ENCODE measurements around the gene SLC4A1AP.

DNA sequence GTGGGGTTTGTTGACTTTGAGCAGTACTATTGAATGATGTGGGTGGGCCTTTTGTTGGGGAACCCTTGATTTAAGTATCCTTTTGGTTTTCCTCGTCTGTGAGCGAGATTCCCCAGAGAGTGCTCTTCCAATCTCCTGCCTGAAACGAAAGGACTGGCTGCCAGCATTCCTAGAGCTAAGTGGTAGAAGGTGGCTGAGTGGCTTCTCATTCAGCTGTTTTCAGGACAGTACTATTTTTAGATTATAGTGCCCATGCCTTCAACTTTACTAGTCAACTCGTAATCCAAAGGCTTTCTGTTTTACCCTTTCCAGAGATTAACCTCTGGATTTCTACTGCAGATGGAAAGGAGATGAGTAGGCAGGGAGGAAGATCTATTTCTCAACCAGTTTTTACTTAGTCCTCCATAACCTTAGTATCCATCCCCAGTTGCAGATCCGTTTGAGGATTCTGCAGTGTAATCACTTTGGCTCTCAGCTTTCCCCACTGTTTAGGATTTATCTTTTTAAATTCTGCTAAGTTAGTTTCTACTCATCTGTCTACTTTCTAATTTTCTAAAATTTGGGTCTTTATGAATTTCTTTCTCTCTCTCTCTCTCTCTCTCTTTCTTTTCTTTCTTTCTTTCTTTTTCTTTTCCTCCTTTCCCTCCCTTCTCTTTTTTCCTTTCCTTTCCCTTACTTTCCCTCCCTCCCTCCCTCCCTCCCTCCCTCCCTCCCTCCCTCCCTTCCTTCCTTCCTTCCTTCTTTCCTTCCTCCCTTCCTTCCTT, 9.2 kb downstream of the SLC4A1AP start:
- TF ChIP-seq, protein P1, sequence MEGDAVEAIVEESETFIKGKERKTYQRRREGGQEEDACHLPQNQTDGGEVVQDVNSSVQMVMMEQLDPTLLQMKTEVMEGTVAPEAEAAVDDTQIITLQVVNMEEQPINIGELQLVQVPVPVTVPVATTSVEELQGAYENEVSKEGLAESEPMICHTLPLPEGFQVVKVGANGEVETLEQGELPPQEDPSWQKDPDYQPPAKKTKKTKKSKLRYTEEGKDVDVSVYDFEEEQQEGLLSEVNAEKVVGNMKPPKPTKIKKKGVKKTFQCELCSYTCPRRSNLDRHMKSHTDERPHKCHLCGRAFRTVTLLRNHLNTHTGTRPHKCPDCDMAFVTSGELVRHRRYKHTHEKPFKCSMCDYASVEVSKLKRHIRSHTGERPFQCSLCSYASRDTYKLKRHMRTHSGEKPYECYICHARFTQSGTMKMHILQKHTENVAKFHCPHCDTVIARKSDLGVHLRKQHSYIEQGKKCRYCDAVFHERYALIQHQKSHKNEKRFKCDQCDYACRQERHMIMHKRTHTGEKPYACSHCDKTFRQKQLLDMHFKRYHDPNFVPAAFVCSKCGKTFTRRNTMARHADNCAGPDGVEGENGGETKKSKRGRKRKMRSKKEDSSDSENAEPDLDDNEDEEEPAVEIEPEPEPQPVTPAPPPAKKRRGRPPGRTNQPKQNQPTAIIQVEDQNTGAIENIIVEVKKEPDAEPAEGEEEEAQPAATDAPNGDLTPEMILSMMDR (IDR thresholded peaks at IDR 0.05; ENCODE audit: insufficient read depth, low read length) = no peak
- TF ChIP-seq POLR2AphosphoS5 (IDR thresholded peaks at IDR 0.05; ENCODE audit: low read depth) = no peak
- TF ChIP-seq, protein P2, sequence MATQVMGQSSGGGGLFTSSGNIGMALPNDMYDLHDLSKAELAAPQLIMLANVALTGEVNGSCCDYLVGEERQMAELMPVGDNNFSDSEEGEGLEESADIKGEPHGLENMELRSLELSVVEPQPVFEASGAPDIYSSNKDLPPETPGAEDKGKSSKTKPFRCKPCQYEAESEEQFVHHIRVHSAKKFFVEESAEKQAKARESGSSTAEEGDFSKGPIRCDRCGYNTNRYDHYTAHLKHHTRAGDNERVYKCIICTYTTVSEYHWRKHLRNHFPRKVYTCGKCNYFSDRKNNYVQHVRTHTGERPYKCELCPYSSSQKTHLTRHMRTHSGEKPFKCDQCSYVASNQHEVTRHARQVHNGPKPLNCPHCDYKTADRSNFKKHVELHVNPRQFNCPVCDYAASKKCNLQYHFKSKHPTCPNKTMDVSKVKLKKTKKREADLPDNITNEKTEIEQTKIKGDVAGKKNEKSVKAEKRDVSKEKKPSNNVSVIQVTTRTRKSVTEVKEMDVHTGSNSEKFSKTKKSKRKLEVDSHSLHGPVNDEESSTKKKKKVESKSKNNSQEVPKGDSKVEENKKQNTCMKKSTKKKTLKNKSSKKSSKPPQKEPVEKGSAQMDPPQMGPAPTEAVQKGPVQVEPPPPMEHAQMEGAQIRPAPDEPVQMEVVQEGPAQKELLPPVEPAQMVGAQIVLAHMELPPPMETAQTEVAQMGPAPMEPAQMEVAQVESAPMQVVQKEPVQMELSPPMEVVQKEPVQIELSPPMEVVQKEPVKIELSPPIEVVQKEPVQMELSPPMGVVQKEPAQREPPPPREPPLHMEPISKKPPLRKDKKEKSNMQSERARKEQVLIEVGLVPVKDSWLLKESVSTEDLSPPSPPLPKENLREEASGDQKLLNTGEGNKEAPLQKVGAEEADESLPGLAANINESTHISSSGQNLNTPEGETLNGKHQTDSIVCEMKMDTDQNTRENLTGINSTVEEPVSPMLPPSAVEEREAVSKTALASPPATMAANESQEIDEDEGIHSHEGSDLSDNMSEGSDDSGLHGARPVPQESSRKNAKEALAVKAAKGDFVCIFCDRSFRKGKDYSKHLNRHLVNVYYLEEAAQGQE (IDR thresholded peaks at IDR 0.05; ENCODE audit: insufficient replicate concordance, low read depth) = no peak
